Osteocyte (in vitro differentiated cells): ENCODE measurements around the gene HDAC4. TPM values are rescaled to one million over a fixed set of nuclear protein-coding genes. Genes with fewer than 3 reads are reported as not detected.

Experiments used
- DNase-seq: peaks from one replicate; pipeline ENCODE4 v3.0.0; 2021; ENCODE audit warnings: mixed read lengths; ENCODE audit not compliant: unreplicated experiment; ENCODE audit errors: extremely low spot score
- H3K27ac Mint-ChIP-seq: one replicate; pipeline ENCODE4 v1.8.0; 2021; ENCODE audit warnings: mild to moderate bottlenecking, mixed read lengths; ENCODE audit not compliant: unreplicated experiment
- H3K27me3 Mint-ChIP-seq: one replicate; pipeline ENCODE4 v1.8.0; 2021; ENCODE audit warnings: mixed read lengths; ENCODE audit not compliant: unreplicated experiment
- H3K36me3 Mint-ChIP-seq: one replicate; pipeline ENCODE4 v1.8.0; 2021; ENCODE audit warnings: mixed read lengths; ENCODE audit not compliant: unreplicated experiment
- H3K4me1 Mint-ChIP-seq: one replicate; pipeline ENCODE4 v1.8.0; 2021; ENCODE audit warnings: mixed read lengths; ENCODE audit not compliant: unreplicated experiment
- H3K4me3 Mint-ChIP-seq: one replicate; pipeline ENCODE4 v1.8.0; 2021; ENCODE audit warnings: mild to moderate bottlenecking, moderate library complexity, mixed read lengths; ENCODE audit not compliant: unreplicated experiment
- H3K9me3 Mint-ChIP-seq: one replicate; pipeline ENCODE4 v1.8.0; 2021; ENCODE audit warnings: mixed read lengths; ENCODE audit not compliant: unreplicated experiment
- CTCF ChIP-seq: fragments of 200-600 bp; sonication (generic); IDR thresholded peaks from 2 replicates; pipeline ENCODE4 v1.5.0; 2021; ENCODE audit warnings: antibody characterized with exemption, mild to moderate bottlenecking, moderate library complexity
- total RNA-seq: library from RNA; stranded (reverse); gene quantifications from 2 replicates; pipeline ENCODE4 v1.2.1, GENCODE V29; 2021

The HDAC4 gene
- total RNA-seq, 1 donor from 2014 or later: 30.3 TPM

GRCh38 chr2:239300242-239300641, 100.6 kb downstream of the HDAC4 start:
- Mint-ChIP-seq H3K9me3 (no peaks in the 10 kb centered on the region), H3K4me3 (no peak overlapping the region), H3K36me3 (no peaks in the 10 kb centered on the region), H3K27me3 (no peaks in the 10 kb centered on the region), H3K27ac (no peak overlapping the region), H3K4me1 (peaks cover 30% of the 10 kb centered on the region)
- DNase-seq: no peak
- TF ChIP-seq CTCF: no peak

- H3K27ac Mint-ChIP-seq: no peak overlapping the region
- no peak overlapping the region for H3K4me3 Mint-ChIP-seq
- no peaks in the 10 kb centered on the region for H3K36me3 Mint-ChIP-seq
- H3K9me3 Mint-ChIP-seq: no peaks in the 10 kb centered on the region
- no peak for TF ChIP-seq CTCF
- no peak for DNase-seq
- H3K27me3 Mint-ChIP-seq: no peaks in the 10 kb centered on the region
- H3K4me1 Mint-ChIP-seq: peaks cover 30% of the 10 kb centered on the region
These were observed 101.4 kb downstream of the HDAC4 start for GRCh38 chr2:239299218-239299939.

- no peaks in the 10 kb centered on the region for H3K36me3 Mint-ChIP-seq
- H3K27ac Mint-ChIP-seq: no peak overlapping the region
- no peak for DNase-seq
- no peaks in the 10 kb centered on the region for H3K9me3 Mint-ChIP-seq
- TF ChIP-seq CTCF: no peak
- H3K4me1 Mint-ChIP-seq: peaks cover 31% of the 10 kb centered on the region
- no peak overlapping the region for H3K4me3 Mint-ChIP-seq
- no peaks in the 10 kb centered on the region for H3K27me3 Mint-ChIP-seq
These were observed 102.6 kb downstream of the HDAC4 start for GRCh38 chr2:239298116-239298804.

GRCh38 chr2:239297142-239298004, 103.4 kb downstream of the HDAC4 start:
- peaks cover 34% of the 10 kb centered on the region for H3K4me1 Mint-ChIP-seq
- no peak for TF ChIP-seq CTCF

More at GRCh38 chr2:239297142-239298004, 103.4 kb downstream of the HDAC4 start:
- no peak overlapping the region for H3K27ac Mint-ChIP-seq
- H3K27me3 Mint-ChIP-seq: no peaks in the 10 kb centered on the region
- DNase-seq: no peak
- no peaks in the 10 kb centered on the region for H3K36me3 Mint-ChIP-seq
- H3K4me3 Mint-ChIP-seq: no peak overlapping the region
- no peaks in the 10 kb centered on the region for H3K9me3 Mint-ChIP-seq
